ENCODE data around the gene ARHGAP40.
"Not testable (repeated sequence)": the region's sequence is repeated elsewhere in the genome, so short reads cannot be mapped to it uniquely, and the experiment has no call there.

The ARHGAP40 gene

GRCh38 chr20:38589967-38590675, 11.5 kb upstream of the ARHGAP40 start:
- no peak overlapping the region for H3K27ac ChIP-seq
- TF ChIP-seq CTCF (conservative IDR thresholded peaks at IDR 0.05) = no peak

- no peak for TF ChIP-seq CTCF (conservative IDR thresholded peaks at IDR 0.05)
- H3K27ac ChIP-seq = no peak overlapping the region
Measured at GRCh38 chr20:38590676-38591473, 10.7 kb upstream of the ARHGAP40 start.

- no peak for TF ChIP-seq CTCF (conservative IDR thresholded peaks at IDR 0.05)
- H3K27ac ChIP-seq = no peak overlapping the region
Measured at GRCh38 chr20:38591474-38592410, 9.9 kb upstream of the ARHGAP40 start.

GRCh38 chr20:38592411-38592790, 9.2 kb upstream of the ARHGAP40 start:
- H3K27ac ChIP-seq = peak overlapping the region; percentile 25; the same call in 1 of the 2 replicates

GRCh38 chr20:38594281-38594680, 7.3 kb upstream of the ARHGAP40 start:
- H3K27ac ChIP-seq = not testable (repeated sequence)

GRCh38 chr20:38595886-38596285, 5.7 kb upstream of the ARHGAP40 start:
- not testable (repeated sequence) for H3K27ac ChIP-seq

- no peak for TF ChIP-seq CTCF (conservative IDR thresholded peaks at IDR 0.05)
- peak overlapping the region; percentile 59 for H3K27ac ChIP-seq
Measured at GRCh38 chr20:38599410-38599882, 2.2 kb upstream of the ARHGAP40 start.

GRCh38 chr20:38600057-38600456, 1.6 kb upstream of the ARHGAP40 start:
- peak overlapping the region; percentile 59 for H3K27ac ChIP-seq
- TF ChIP-seq CTCF (conservative IDR thresholded peaks at IDR 0.05) = no peak
